Measurements from ENCODE around the gene ME3.

- TF ChIP-seq EZH2phosphoT487 (IDR thresholded peaks at IDR 0.05; ENCODE audit: insufficient read depth, low read depth) = no peak
- TF ChIP-seq EZH2 (IDR thresholded peaks at IDR 0.05; ENCODE audit: insufficient read depth, poor library complexity, severe bottlenecking) = no peak
These were observed 134.7 kb downstream of the ME3 start for GRCh38 chr11:86537541-86538222.

Measured in GM23248 (cell line).